Caco-2 (cell line): ENCODE results near the gene MRPL50. TPM values are rescaled to one million over a fixed set of nuclear protein-coding genes. Genes with fewer than 3 reads are reported as not detected.

ENCODE experiments used
- BruUV-seq: library from RNA; stranded (reverse); fragments of 400-500 nt; replicated peaks from 2 replicates; lab custom pipeline; 2021; lab: Mats Ljungman, UMichigan
- CTCF ChIA-PET: fragments of 300-600 bp; sonication (Branson Sonifier 250); formaldehyde crosslinking; loops from one replicate; lab custom pipeline; 2022; ENCODE audit warnings: antibody characterized with exemption; lab: Charles Lee
- POLR2A ChIA-PET: fragments of 300-600 bp; sonication (Branson Sonifier 250); formaldehyde crosslinking; loops from one replicate; lab custom pipeline; 2022; ENCODE audit warnings: antibody characterized with exemption; lab: Charles Lee
- DNase-seq, 2 experiments: peaks; one replicate each; pipeline versions ENCODE4 v3.0.0 to v3.0.0-alpha.2; 2020 to 2022
- H3K27me3 ChIP-seq: replicated peaks from 2 replicates; pipeline ENCODE4 v1.6.0; 2011; ENCODE audit warnings: low read length; ENCODE audit not compliant: control insufficient read depth, insufficient read depth
- H3K36me3 ChIP-seq: 2 replicates; pipeline ENCODE4 v1.5.1; 2011; ENCODE audit warnings: low read length; ENCODE audit not compliant: control insufficient read depth, insufficient read depth
- H3K4me1 ChIP-seq: fragments of 250-450 bp; sonication (Bioruptor Pico); 2 replicates; pipeline ENCODE4 v1.5.1; 2020; ENCODE audit warnings: mild to moderate bottlenecking
- H3K4me3 ChIP-seq: 2 replicates; pipeline ENCODE4 v1.5.1; 2011; ENCODE audit warnings: low read depth, mild to moderate bottlenecking, control low read depth, low read length
- H3K9me3 ChIP-seq: fragments of 250-450 bp; sonication (Bioruptor Pico); 2 replicates; pipeline ENCODE4 v1.5.1; 2020; ENCODE audit warnings: mild to moderate bottlenecking, moderate library complexity
- H3K27ac Mint-ChIP-seq: one replicate; pipeline ENCODE4 v1.8.0; 2022; ENCODE audit warnings: mixed read lengths; ENCODE audit not compliant: unreplicated experiment
- H3K27me3 Mint-ChIP-seq: one replicate; pipeline ENCODE4 v1.8.0; 2022; ENCODE audit warnings: mixed read lengths; ENCODE audit not compliant: insufficient read depth, unreplicated experiment
- H3K36me3 Mint-ChIP-seq: one replicate; pipeline ENCODE4 v1.8.0; 2022; ENCODE audit warnings: mild to moderate bottlenecking, mixed read lengths; ENCODE audit not compliant: insufficient read depth, unreplicated experiment
- H3K4me1 Mint-ChIP-seq: one replicate; pipeline ENCODE4 v1.8.0; 2022; ENCODE audit warnings: low read depth, mixed read lengths; ENCODE audit not compliant: unreplicated experiment
- H3K4me3 Mint-ChIP-seq: one replicate; pipeline ENCODE4 v1.8.0; 2022; ENCODE audit warnings: mild to moderate bottlenecking, moderate library complexity, mixed read lengths; ENCODE audit not compliant: unreplicated experiment
- H3K9me3 Mint-ChIP-seq: one replicate; pipeline ENCODE4 v1.8.0; 2022; ENCODE audit warnings: mixed read lengths; ENCODE audit not compliant: unreplicated experiment
- CTCF ChIP-seq, 2 experiments: fragments of 200-600 bp in 1 of 2; IDR thresholded peaks; 1 replicate in 1 of 2; 2 replicates in 1 of 2; pipeline versions ENCODE4 v1.5.1 to v1.8.0; 2011 to 2022; ENCODE audit warnings: antibody characterized with exemption in 1 of 2, control low read depth in 1 of 2, inconsistent platforms in 1 of 2, low read depth in 1 of 2, low read length in 1 of 2, mild to moderate bottlenecking in 1 of 2, moderate library complexity in 1 of 2; ENCODE audit not compliant: insufficient read depth in 1 of 2, severe bottlenecking in 1 of 2, unreplicated experiment in 1 of 2
- intact Hi-C: fragments of 100-400 bp; cut with micrococcal nuclease; formaldehyde crosslinking; loops from one replicate; pipeline ENCODE4 v1.10.0; 2022; ENCODE audit not compliant: unreplicated experiment
- total RNA-seq: library from RNA; stranded (reverse); gene quantifications from 2 replicates; pipeline ENCODE4 v1.2.3, GENCODE V29; 2022

The MRPL50 gene
- total RNA-seq, 1 experiment from 2014 or later: 15.6 TPM

- CTCF ChIA-PET: no interaction called here
These were observed 43.9 kb upstream of the MRPL50 start for GRCh38 chr9:101442318-101442717.

GRCh38 chr9:101440714-101441230 is 42.4 kb upstream of the MRPL50 start:
- CTCF ChIA-PET: no interaction called here
- intact Hi-C loops: no loop called here
- H3K27ac Mint-ChIP-seq: no peak overlapping the region

More at GRCh38 chr9:101442318-101442717, 43.9 kb upstream of the MRPL50 start:
- peaks cover 30% of the 10 kb centered on the region for H3K4me1 ChIP-seq
- no peak overlapping the region for H3K4me3 Mint-ChIP-seq
- intact Hi-C loops: loop anchor here (1.0 kb wide), 1 partner anchor 44 kb away; the partner anchor contains the start of genes MRPL50 and ZNF189
- POLR2A ChIA-PET: no interaction called here
- H3K36me3 ChIP-seq: no peaks in the 10 kb centered on the region
- TF ChIP-seq CTCF (IDR thresholded peaks at IDR 0.05; ENCODE audit: insufficient read depth in 1 of 2, low read depth in 1 of 2, low read length in 1 of 2, severe bottlenecking in 1 of 2, unreplicated experiment in 1 of 2): no peak
- no peaks in the 10 kb centered on the region for H3K27me3 ChIP-seq
- no peaks in the 10 kb centered on the region for H3K9me3 ChIP-seq
- H3K4me3 ChIP-seq: no peak overlapping the region
- H3K27ac Mint-ChIP-seq: no peak overlapping the region
- H3K4me1 Mint-ChIP-seq: peaks cover 23% of the 10 kb centered on the region
- no peak for DNase-seq
- H3K36me3 Mint-ChIP-seq: no peaks in the 10 kb centered on the region
- BruUV-seq: no TSS peak
- no peaks in the 10 kb centered on the region for H3K9me3 Mint-ChIP-seq
- no peaks in the 10 kb centered on the region for H3K27me3 Mint-ChIP-seq

GRCh38 chr9:101438523-101438922 is 40.1 kb upstream of the MRPL50 start:
- H3K4me1 ChIP-seq: peaks cover 30% of the 10 kb centered on the region
- no TSS peak for BruUV-seq
- no peak overlapping the region for H3K4me3 ChIP-seq
- POLR2A ChIA-PET: no interaction called here
- no peak overlapping the region for H3K27ac Mint-ChIP-seq
- H3K9me3 ChIP-seq: peaks cover 3% of the 10 kb centered on the region; the same call in 1 of the 2 replicates
- no peak overlapping the region for H3K4me3 Mint-ChIP-seq
- H3K36me3 Mint-ChIP-seq: no peaks in the 10 kb centered on the region
- H3K36me3 ChIP-seq: no peaks in the 10 kb centered on the region
- DNase-seq: no peak
- no peaks in the 10 kb centered on the region for H3K27me3 ChIP-seq
- intact Hi-C loops: no loop called here
- peaks cover 29% of the 10 kb centered on the region for H3K4me1 Mint-ChIP-seq
- CTCF ChIA-PET: no interaction called here
- no peaks in the 10 kb centered on the region for H3K9me3 Mint-ChIP-seq
- H3K27me3 Mint-ChIP-seq: no peaks in the 10 kb centered on the region
- TF ChIP-seq CTCF (IDR thresholded peaks at IDR 0.05; ENCODE audit: insufficient read depth in 1 of 2, low read depth in 1 of 2, low read length in 1 of 2, severe bottlenecking in 1 of 2, unreplicated experiment in 1 of 2): no peak

More at GRCh38 chr9:101440714-101441230, 42.4 kb upstream of the MRPL50 start:
- POLR2A ChIA-PET: no interaction called here
- no peaks in the 10 kb centered on the region for H3K27me3 ChIP-seq
- Mint-ChIP-seq H3K4me3 (no peak overlapping the region), H3K36me3 (no peaks in the 10 kb centered on the region), H3K9me3 (no peaks in the 10 kb centered on the region), H3K27me3 (no peaks in the 10 kb centered on the region), H3K4me1 (peaks cover 23% of the 10 kb centered on the region)
- H3K9me3 ChIP-seq: peaks cover 3% of the 10 kb centered on the region; the same call in 1 of the 2 replicates
- peaks cover 30% of the 10 kb centered on the region for H3K4me1 ChIP-seq
- TF ChIP-seq CTCF (IDR thresholded peaks at IDR 0.05; ENCODE audit: insufficient read depth in 1 of 2, low read depth in 1 of 2, low read length in 1 of 2, severe bottlenecking in 1 of 2, unreplicated experiment in 1 of 2): no peak
- H3K36me3 ChIP-seq: no peaks in the 10 kb centered on the region
- no peak overlapping the region for H3K4me3 ChIP-seq
- no TSS peak for BruUV-seq
- no peak for DNase-seq
